Hematopoietic multipotent progenitor cell treated with erythropoietin and hydrocortisone succinate and interleukin-3 and kit ligand, for 8 days (in vitro differentiated cells): Measurements from ENCODE around the gene TRIM26.
"Not testable (repeated sequence)": the region's sequence is repeated elsewhere in the genome, so short reads cannot be mapped to it uniquely, and the experiment has no call there.

Experiments used
- DNase-seq: peaks from one replicate; pipeline ENCODE4 v3.0.0-alpha.2; 2015

Gene TRIM26

GRCh38 chr6:30212865-30213666 is at the start of gene TRIM26:
TSS of gene TRIM26 (minus strand) at chr6:30213406. CDS start at chr6:30199103, 14,303 bp downstream.
- peak; percentile 96 for DNase-seq

- DNase-seq: no peak
Observed at GRCh38 chr6:30260036-30260504, 46.9 kb upstream of the TRIM26 start.

- DNase-seq: peak; percentile 66
Observed at GRCh38 chr6:30259140-30260035, 46.2 kb upstream of the TRIM26 start.

GRCh38 chr6:30258204-30258603 is 45.0 kb upstream of the TRIM26 start:
- DNase-seq: no peak

- DNase-seq: not testable (repeated sequence)
Observed at GRCh38 chr6:30252417-30252816, 39.2 kb upstream of the TRIM26 start.

- DNase-seq: peak; percentile 6
Observed at GRCh38 chr6:30244560-30244959, 31.4 kb upstream of the TRIM26 start.

- DNase-seq: peak; percentile 47
Observed at GRCh38 chr6:30238178-30238795, 25.1 kb upstream of the TRIM26 start.

GRCh38 chr6:30234356-30234755 is 21.1 kb upstream of the TRIM26 start:
- DNase-seq: no peak

GRCh38 chr6:30231067-30231466 is 17.9 kb upstream of the TRIM26 start:
- no peak for DNase-seq

- DNase-seq: no peak
Observed at GRCh38 chr6:30227763-30228487, 14.7 kb upstream of the TRIM26 start.

GRCh38 chr6:30227242-30227722 is 14.1 kb upstream of the TRIM26 start:
- DNase-seq: no peak

- no peak for DNase-seq
Observed at GRCh38 chr6:30223339-30223738, 10.1 kb upstream of the TRIM26 start.

GRCh38 chr6:30221956-30222355 is 8.8 kb upstream of the TRIM26 start:
- DNase-seq: not testable (repeated sequence)

- not testable (repeated sequence) for DNase-seq
Observed at GRCh38 chr6:30221395-30221794, 8.2 kb upstream of the TRIM26 start.

- peak; percentile 82 for DNase-seq
Observed at GRCh38 chr6:30219244-30219643, 6.0 kb upstream of the TRIM26 start.

- no peak for DNase-seq
Observed at GRCh38 chr6:30216096-30216495, 2.9 kb upstream of the TRIM26 start.

GRCh38 chr6:30214657-30214982 is 1.4 kb upstream of the TRIM26 start:
- DNase-seq: no peak

GRCh38 chr6:30213957-30214656 is 901 bp upstream of the TRIM26 start:
- DNase-seq: peak; percentile 74

GRCh38 chr6:30213667-30213956 is 406 bp upstream of the TRIM26 start:
- no peak for DNase-seq

GRCh38 chr6:30211899-30212298 is 1.3 kb downstream of the TRIM26 start:
- DNase-seq: no peak

- no peak for DNase-seq
Observed at GRCh38 chr6:30211306-30211705, 1.9 kb downstream of the TRIM26 start.
